Activated CD8-positive, alpha-beta memory T cell treated with anti-CD3 and anti-CD28 coated beads for 4 hours (primary cell): ENCODE data around the gene TMEM203.

Experiments used
- DNase-seq, 2 donors: peaks; one replicate each; pipeline ENCODE4 v3.0.0-alpha.2; 2020; ENCODE audit warnings: low read depth in 2 of 2

TMEM203 gene

GRCh38 chr9:137219757-137220316 is 14.4 kb upstream of the TMEM203 start:
- no peak for DNase-seq

GRCh38 chr9:137218754-137219271 is 13.4 kb upstream of the TMEM203 start:
- no peak for DNase-seq

- DNase-seq: no peak
These were observed 12.8 kb upstream of the TMEM203 start for GRCh38 chr9:137218212-137218753.

- no peak for DNase-seq
These were observed 12.1 kb upstream of the TMEM203 start for GRCh38 chr9:137217276-137218211.

- no peak for DNase-seq
These were observed 10.9 kb upstream of the TMEM203 start for GRCh38 chr9:137216188-137216965.

GRCh38 chr9:137215196-137215986 is 9.9 kb upstream of the TMEM203 start:
- no peak for DNase-seq

- DNase-seq: no peak
These were observed 9.2 kb upstream of the TMEM203 start for GRCh38 chr9:137214620-137215019.

- DNase-seq: no peak
These were observed 8.0 kb upstream of the TMEM203 start for GRCh38 chr9:137213160-137214060.

- DNase-seq: no peak
These were observed 7.1 kb upstream of the TMEM203 start for GRCh38 chr9:137212520-137212919.

GRCh38 chr9:137211532-137211931 is 6.1 kb upstream of the TMEM203 start:
- DNase-seq: no peak

- DNase-seq: no peak
These were observed 1.2 kb upstream of the TMEM203 start for GRCh38 chr9:137206602-137207001.

- no peak for DNase-seq
These were observed 720 bp downstream of the TMEM203 start for GRCh38 chr9:137204731-137205125.

GRCh38 chr9:137202966-137203365 is 2.5 kb downstream of the TMEM203 start:
- DNase-seq: no peak

GRCh38 chr9:137201205-137201868 is 4.1 kb downstream of the TMEM203 start:
- DNase-seq: no peak

GRCh38 chr9:137200311-137201204 is 4.9 kb downstream of the TMEM203 start, which contains the start of gene TPRN:
Gene TPRN, minus strand, starts transcription at chr9:137200741. Its CDS starts 30 bp downstream, at chr9:137200711.
- DNase-seq: peak; percentile 97 to 98

GRCh38 chr9:137199411-137200121 is 5.9 kb downstream of the TMEM203 start:
- no peak for DNase-seq

- DNase-seq: no peak
These were observed 6.6 kb downstream of the TMEM203 start for GRCh38 chr9:137198902-137199283.
